HG03108 (cell line): Measurements from ENCODE around the gene APBA2.

Source experiments
- ATAC-seq: cut with Tn5 transposase; IDR thresholded peaks from one replicate; pipeline ENCODE4 v1.9.1; 2021; ENCODE audit warnings: moderate library complexity; ENCODE audit not compliant: unreplicated experiment

APBA2 gene

DNA sequence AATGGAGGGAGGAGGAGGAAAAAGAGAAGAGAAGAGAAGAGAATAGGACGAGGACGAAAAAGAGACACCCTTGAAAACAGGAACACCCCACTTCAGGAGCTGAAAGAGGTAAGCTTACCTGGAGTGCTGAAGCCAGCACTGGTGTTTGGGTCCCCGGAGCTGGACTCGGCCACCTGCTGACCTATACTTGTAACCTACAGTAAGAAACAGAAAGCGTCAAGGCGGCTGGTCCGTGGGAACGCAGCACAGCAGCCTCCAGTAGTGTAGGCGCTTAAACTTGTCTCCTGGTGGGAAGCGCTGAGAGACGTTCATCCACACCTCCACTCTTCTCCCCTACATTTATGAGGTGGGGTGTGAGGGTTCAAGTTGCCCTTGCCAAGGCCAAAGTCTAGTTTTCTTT is 242.9 kb downstream of the APBA2 start:
- ATAC-seq: no peak

DNA sequence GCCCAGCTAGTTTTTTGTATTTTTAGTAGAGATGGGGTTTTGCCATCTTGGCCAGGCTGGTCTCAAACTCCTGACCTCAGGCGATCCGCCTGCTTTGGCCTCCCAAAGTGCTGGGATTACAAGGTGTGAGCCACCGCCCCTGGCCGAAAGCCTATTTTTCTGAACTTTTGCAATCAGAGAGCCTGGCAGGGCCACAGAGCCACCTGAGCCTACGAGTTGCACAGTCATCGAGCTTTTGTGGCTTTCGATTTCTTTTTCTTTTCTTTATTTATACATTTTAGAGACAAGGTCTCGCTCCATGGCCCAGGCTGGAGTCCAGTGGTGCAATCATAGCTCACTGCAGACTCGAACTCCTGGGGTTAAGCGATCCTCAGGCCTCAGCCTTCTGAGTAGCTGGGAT is 243.4 kb downstream of the APBA2 start:
- no peak for ATAC-seq

DNA sequence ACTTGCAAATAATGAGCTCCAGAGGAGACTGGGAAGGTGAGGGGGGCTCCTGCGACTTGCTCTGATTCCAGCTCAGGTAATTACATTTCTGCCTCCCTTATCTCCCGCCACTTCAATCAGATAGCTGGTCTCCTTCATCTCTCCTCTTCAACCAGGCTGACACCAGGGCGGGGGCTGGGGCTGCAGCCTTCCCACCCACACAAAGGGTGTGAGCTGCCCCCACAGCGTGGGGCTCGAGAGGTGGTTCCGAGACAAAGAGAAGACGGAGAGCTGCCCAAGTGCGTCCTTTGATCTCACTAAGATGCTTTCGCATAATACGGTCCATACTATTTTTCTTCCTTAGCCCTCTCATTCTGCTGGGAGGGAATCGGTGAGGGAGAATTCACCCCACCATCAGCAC is 244.2 kb downstream of the APBA2 start:
- no peak for ATAC-seq

DNA sequence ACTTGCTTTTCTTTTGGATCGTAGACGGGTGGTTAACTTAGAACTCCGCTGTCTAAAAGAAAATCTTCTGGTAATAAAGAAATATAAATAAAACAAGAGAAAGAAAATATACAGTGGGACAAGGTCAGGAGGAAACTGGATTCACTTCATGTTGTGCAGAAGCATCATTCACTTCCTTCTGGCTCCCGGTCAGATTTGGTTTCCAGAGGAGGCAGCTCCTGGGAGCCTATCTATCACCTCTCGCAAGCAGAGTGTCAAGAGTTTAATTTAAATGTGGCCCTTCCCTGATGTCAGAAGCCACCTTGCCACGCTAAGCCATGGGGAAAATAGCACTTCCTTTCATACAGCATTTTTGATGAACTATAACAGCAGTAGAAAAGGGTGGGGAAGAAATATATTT is 244.7 kb downstream of the APBA2 start:
- ATAC-seq: no peak

DNA sequence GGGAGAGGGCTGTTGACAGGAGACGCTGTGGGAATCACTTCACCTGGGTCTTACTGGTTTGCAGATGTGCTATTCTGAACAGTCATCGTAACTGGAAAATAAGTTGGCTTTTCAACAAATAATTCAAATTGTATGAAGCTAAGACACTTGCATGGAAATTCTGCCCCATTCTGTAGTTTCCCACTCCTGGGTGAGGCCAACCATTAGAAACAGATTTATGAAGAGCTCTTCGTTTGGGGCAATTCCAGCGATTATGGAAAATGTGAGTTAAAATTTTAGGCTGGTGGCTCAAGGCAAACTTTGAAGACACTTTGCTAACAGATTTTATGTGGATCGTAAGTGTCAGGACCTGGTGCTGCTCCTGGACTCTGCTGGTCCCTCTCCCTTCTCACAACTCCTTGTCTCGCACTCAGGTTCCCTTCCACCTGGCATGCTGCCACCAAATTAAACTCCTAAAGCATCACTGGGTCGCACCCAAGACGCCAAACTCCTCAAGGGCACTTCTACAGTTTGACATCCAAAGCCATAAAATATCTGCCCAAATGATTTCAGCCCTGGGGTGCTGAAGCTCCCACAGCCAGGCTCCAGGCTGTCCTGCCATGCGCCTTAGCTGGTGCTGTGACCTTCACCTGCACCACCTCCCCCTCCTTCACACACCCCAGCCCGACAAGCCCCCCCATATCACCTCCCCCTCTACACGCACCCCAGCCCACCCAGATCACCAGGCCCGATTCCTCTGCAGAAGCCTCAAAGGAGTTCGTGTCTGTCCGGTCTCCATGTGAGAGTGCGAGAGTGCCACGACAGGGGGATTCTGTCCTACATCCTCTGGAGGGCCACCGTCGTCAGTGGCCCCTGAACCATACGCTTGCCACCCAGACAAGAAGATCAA is 245.4 kb downstream of the APBA2 start:
- no peak for ATAC-seq

DNA sequence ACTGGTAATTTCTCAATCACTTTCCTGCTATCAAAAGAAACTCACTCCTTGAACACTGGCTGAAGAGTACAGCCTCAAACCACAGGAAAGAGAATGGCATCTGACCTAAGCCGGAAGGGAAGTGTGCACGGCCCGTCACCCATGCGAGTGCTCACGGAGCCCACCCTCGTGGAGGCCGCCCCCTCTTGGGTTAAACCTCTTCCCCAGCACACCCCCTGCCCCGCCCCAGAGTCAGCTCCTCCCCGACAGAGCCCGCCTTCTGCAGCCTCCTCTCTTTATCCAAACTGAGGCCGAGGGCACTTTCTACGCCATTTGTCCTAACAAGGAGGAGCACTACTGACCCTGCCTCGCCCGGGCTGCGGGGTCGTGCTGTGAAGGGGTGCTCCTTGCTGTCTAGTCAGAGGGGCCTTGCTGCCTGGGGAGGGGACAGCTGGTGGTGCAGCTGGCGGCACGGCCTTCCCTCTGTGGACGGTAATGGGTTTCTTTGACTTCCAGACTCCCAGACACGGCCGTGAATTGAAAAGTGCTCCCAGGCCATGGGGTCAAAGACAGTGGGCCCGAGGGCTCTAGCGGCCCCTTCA is 246.2 kb downstream of the APBA2 start:
- no peak for ATAC-seq

DNA sequence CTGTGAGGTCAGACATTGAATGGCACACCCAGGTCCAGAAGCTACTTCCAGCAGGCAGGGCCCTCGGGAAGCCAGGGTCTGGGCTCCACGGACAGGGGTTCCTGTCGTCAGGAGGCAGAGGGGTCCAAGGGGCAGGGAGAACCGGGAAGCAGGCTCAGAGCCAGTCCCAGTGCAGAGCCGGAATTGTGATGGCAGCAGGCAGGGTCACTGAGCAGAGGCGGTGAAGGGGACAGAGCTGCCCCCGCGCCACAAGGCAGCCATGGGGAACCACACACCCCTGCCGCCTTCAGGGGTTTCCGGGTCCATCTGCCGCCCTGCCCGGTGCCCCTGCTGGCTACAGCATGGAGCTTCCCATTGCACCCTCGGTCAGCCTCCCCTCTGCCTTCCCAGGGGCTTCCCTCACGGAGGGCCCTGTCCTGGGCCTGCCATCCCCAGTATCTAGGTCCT is 247.0 kb downstream of the APBA2 start:
- ATAC-seq: no peak

DNA sequence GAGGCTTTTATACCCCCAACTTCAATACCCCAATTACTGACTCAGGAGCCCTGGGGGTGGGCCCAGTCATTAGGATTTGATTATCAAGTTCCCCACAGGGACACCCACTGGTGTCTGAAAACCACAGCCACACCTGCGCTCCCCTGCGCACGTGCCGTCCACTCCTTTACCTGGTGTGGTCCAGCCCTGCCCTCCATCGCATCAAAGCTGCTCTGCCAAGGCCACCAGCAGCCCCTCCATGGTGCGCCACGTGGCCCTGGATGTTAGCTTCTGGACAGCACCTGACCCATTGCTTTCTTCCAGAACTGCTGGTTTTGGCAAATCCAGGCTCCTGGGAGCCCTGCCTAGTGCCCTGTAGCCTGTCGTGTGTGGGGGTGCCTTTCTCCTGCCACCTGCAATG is 247.5 kb downstream of the APBA2 start:
- ATAC-seq: no peak

DNA sequence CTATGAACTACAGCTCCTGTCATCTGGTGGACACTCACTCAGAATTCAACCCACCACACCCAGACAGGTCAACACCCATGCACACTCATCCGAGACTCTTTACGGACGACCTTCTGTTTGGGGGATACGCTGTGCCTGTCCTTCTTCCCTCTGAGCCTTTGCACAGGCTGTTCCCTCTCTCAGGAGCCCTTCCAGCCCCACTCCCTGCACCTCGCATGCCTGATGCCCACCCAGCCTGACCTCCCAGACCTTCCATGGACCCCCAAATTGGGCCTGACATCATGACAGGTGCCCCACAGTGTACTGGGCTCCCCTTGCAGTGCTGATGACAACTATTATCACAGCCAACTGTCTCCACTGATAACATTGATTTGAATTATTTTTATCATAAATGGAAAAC is 248.0 kb downstream of the APBA2 start:
- no peak for ATAC-seq

DNA sequence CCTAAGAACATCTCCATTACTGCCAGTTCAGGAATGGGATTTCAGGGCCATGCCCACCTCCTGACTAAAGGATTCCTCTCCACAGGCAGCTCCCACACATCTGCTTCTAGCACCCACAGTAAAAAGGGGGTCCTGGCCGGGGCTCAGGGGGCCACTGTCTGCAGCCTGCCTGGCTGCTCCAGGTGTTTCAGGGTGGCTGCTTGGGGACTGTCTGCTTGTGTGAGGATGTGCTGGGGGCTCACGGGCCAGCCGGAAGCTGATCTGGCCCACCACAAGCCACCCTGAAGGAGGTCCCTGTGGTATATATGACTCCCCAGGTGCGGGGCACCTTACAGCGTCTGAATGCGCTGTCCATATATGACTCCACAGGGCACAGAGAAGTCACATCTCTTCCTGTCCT is 248.5 kb downstream of the APBA2 start:
- no peak for ATAC-seq

DNA sequence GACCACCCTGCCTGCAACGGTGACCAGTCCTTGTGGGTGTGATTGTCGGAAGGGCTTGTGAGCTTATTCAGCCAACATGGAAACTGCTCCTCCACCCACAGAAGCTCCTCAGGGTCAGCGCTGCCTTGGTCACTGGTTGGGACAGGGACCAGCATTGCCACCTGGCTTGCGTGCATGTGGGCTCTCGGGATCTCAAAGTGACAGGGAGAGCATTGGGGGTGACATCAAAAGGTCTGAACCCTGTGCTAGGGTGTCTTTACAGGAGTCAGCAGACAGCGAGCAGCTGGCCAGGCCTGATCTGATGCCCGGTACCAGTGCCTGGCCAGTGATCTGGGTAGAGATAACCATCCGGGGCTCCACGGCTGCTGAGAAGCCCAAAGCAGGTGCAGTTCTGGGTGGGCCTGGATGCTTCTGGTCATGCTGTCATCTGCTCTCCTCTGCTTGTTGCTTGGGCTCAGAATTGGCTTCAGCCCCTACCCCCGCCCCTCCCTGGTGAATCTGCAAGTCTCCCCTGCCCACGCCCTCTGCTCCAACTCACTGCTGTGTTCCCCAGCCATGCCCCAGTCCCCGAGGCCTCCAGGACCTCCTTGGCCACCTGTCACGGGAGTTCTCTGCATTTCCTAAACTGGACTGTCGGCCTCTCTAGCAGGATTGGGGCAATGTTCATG is 249.0 kb downstream of the APBA2 start:
- no peak for ATAC-seq

DNA sequence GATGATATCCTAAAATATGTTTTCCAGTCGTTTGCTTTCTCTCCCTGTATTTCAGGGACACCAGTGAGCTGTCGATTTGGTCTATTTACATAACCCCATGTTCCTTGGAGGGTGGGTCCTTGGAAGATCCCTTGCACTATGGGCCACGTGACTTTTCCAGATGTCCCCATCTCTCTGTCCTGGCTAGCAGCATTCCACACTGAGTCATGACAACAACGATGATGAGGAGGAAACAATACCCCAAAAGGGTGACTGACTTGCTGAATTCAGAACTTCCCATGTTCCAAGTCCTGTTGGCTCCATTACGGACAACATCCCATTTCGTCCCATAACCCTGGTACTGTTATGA is 249.5 kb downstream of the APBA2 start:
- ATAC-seq: no peak

DNA sequence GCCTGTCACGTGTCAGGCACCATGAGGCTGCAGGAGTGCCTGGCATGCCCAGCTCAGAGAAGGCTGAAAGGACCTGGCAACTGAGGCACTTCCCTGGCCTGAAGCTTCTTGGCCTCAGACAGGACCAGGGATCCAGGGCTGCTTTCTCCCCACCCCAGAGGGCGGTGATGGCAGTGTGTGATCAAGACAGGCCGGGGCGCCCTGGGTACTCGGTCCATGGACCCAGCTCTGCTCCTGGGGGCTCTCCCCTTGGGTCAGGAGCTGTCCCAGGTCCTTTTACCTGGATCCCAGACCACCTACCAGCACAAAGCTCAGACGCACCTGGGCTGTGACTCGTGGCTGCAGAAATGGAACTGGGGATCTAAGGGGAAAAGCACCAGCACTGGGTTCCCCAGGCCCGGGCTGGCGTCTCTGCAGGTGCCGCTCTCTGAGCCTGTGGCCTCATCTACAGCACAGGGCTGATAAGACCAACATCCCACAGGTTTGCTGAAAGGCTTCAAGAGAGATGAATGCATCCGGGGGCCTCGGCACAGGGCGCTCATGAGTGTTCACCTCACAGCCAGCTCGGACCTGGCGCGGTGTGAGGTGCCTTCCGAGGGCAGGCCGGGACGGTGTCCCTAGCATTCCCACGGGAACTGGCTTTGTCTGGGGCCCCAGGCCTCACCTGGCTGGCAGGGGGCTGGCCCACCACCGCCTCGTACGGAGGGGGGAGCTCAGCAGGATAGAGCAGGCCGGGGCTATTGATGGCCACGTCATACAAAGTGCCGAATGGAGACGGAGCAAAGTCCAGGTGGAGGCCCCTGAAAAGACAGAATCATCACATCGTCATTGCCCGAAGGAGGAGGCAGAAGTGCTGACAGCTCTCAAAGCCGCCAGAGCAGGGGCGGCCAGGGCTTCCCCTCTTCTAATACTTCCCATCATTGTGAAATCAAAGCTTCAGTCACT is 250.2 kb downstream of the APBA2 start:
- no peak for ATAC-seq

DNA sequence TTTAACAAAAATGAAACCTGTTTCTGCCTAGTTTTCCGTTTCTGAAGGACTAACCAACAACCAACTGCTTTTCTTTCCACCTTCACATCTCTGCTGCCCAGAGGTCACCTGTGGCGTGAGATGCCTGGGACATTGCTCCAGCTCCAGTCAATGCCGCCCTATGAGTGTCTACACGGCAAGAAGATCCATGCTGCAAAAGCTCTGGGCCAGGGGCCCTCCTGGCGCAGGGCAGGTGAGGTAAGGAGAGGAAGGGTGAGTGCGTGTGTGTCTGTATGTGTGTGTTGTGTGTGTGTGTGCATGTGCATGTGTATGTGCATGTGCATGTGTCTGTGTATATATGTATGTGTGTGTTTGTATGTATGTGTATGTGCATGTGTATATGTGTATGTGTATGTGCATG is 252.5 kb downstream of the APBA2 start:
- ATAC-seq: no peak

DNA sequence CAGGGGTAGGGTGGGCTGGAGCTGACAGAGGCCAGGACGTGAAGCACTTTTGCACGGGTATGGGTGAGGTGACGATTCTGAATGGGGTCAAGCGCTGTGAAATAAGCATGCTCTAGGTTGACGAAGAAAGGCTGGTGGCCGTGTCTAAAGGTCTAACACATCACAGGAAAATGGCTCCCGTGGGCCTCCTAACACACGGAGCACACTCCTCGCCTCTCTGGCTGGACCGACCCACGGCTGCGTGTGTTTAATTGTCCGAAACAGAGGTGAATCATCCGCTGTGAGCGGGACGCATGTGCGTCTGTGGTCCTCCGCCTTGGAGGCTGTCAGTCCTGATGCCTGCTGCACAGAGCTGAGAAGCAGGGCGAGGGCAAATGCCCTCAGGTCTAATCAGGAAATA is 253.3 kb downstream of the APBA2 start:
- no peak for ATAC-seq

DNA sequence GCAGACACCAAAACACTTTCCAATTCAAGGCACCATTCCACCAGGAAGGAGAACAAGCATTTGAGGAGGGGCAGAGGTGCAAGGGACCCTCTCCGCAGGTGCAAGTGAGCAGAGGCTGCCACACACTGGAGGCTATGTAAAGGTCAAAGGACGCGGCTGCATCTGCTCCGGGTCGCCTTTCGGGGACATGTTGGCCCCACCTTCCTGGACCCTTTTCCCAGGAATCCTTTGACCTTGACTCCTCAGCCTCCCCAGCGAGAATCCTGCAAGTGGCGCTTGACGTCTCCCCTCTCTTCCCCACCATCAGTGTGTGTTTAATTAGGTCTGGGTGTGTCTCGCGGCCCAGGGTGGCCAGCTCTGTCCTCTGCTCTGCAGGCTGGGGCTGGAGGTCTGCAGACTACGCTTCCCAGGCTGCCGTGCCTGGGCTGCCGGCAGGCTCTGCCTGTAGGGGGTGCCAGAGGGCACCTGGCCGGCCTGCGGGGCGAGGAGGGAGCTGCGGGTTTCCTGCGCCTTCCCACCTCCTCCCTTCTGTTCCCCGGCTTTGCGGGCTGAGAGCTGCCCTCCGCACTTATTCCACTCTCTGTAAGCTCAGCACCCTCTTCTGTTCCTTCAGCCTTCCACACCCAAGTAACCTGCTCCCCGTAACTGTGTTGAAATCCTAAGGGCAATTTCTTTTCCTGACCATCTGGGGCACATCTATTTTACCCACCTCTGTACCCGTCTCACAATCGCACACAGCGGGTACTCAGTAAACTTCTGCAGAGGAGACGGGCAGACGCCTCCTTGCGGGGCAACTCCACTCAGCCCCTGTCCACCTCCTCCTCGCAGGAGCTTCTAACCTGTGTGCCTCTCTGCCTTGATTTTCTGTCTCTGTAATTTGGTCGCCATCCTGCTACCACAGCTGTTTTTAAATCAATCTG is 254.0 kb downstream of the APBA2 start:
- peak; percentile 69 for ATAC-seq

DNA sequence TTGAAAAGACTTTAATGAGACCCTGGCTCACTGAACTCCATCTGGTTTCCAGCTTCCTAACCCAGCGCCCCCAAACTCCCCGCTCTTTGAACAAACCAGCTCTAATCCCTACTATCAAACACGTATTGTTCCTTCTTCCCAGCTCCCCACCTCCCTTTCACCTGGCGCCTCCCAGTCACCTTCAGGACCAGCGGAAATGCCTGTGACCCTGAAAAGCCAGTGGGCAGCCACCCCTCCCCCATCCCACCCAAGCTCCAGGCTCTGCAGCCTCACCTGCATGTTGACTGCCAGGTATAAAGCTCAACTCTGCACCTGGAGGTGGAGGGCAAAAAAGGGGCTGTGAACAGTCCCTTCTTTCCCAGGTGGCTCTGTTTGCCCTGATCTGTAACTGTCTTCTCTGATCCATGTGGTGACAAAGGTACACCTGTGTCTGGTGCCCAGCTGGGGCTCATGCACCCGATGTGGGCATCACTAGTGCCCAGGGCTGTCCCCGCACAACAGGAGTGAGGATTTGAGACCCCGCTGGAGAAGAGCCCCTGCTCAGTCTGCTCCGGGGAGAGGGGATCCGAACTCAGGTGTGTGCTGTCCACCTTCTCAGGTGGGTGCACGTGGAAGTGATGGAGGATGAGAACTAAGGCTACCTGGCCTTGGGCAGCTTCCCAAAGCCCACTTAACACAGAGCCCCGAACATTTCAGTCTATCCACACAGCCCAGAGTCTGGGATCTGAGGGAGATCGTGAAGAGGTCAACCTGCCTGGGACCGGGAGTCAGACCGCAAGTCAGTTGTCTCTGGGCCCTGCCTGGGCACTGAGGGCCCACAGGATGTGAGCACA is 254.9 kb downstream of the APBA2 start:
- ATAC-seq: no peak

DNA sequence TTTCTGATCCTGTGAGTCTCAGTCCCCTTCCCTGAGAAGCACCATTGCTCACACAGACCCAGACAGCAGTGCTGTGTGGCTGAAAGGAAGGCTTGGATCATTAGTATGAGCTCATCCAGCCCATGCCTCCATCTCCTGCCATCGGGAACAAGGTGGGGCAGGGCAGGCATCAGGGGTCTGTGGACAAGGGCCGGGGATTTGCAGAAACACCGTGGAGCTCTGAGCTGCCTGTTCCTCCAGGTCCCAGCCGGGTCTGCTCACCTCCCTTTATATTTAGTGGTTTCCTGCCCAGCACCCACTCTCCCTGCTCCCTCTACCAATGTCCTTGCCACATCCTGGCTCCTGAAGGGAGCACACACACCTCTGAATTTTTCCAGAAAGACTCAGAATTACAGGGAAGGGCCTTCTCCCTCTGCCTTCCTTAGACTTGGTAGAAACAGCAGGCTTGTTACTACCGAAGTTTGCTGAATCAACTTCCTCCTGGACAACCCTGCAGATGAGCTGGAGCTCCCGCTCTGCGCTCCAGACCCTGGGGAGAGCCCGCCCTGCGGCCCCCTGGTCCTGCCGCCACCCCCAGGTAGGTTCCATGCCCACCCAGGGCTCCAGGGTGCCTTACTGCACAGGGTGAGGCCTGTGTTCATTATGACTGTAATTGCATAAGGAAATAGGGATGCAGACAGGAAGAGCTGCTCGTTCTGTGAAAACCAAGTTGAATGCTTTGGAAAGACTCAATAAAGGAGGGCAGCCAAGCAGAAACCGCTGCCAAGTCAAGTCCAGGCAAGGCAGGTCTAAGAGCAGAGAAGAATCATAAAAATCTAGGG is 255.7 kb downstream of the APBA2 start:
- ATAC-seq: no peak
